ENCODE measurements around the gene SLC1A5. TPM values are rescaled to one million over a fixed set of nuclear protein-coding genes. Genes with fewer than 3 reads are reported as not detected.
A peak's percentile ranks its signal among the peaks of the same experiment; 100 is the strongest.
"Not testable (repeated sequence)": the region's sequence is repeated elsewhere in the genome, so short reads cannot be mapped to it uniquely, and the experiment has no call there.

Gene SLC1A5
- polyA plus RNA-seq, 5 donors = 67.2 to 103 (median 73.2) TPM

DNA sequence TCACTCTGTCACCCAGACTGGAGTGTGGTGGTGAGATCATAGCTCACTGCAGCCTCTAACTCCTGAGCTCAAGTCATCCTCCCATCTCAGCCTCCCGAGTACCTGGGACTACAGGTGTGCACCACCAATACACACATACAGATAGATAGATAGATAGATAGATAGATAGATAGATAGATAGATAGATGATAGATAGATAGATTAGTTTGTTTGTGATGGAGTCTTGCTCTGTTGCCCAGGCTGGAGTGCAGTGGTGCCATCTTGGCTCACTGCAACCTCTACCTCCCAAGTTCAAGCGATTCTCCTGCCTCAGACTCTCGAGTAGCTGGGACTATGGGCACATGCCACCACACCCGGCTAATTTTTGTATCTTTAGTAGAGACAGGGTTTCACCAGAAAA is 16.0 kb upstream of the SLC1A5 start:
- DNase-seq = not testable (repeated sequence)

DNA sequence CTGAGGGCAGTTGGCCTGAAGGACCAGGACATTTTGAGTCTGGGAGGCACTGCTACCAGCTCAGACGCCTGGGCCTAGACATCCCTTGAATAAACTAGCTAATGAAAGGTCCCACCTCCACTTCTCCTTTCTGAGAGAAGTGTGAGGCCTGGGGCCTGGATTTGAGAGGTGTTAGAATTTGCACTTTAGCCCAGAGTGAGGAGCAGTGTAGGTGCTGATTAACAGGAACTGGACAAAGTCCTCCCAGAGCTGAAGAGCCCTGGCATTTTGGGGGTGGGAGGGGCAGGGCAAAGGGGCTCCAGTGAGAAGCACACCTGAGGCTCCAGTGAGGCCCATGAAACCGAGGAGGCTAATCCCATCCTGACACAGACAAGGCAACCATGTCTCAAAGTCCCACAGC is 15.2 kb upstream of the SLC1A5 start:
- no peak for DNase-seq

DNA sequence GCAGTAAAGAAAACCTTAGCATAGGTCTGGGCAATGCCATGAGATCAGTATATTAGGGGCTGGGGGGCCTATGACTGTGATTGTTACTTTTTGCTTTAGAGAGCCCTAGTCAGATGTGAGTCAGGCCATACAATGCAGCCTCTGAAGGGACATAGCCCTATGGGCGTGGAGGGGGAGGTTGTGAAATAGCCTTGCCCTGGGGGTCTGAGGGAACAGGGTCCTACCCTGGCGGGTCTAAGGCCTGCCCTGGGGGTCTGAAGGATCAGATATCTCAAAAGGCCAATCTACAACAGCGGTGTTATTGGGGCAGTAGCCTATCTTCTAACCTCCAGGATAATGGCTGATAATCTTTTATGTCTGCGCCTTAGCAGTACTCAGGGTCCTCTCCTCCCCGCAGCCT is 13.8 kb upstream of the SLC1A5 start:
- DNase-seq = no peak

DNA sequence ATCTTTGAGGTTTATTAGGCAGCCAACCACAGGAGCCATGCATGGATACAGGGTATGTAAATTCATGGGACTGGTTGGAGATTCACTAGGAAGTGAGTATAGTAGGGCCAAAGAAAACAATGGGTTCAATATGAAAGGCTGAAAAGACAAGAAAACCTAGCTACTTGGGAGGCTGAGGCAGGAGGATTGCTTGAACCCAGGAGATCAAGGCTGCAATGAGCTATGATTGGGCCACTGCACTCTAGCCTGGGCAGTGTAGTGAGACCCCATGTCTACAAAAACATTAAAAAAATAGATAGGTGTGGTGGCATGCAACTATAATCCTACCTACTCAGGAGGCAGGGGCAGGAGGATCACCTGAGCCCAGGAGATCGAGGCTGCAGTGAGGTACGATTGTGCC is 10.3 kb upstream of the SLC1A5 start:
- DNase-seq = no peak

DNA sequence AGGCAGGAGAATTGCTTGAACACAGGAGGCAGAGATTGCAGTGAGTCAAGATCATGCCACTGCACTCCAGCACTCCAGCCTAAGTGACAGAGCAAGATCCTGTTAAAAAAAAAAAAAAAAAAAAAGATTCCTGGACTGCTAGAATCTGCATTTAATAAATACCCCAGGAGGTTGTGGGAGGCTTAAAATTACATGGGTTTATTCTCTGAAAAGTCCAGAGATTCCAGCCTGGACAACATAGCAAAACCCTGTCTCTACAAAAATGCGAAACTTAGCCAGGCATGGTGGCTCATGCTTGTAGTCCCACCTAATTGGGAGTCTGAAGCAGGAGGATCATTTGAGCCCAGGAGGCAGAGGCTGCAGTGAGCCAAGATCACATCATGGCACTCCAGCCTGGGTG is 9.5 kb upstream of the SLC1A5 start:
- no peak for DNase-seq

DNA sequence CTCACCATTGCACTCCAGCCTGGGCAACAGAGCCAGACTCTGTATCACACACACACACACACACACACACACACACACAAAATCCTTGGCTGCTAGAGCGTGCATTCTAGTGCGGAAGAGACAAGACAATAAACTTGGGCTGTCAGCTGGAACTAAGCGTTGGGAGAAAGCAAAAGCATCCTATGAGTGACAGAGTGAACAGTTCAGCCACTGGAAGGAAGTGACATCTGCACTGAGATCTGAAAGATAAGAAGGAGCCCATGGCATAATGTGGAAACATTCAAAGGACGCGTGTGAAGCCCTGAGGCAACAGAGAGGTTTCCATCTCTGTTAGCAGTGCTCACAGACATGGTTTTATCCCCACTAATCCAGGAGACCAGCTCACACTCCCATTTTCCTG is 3.5 kb upstream of the SLC1A5 start:
- DNase-seq = no peak

DNA sequence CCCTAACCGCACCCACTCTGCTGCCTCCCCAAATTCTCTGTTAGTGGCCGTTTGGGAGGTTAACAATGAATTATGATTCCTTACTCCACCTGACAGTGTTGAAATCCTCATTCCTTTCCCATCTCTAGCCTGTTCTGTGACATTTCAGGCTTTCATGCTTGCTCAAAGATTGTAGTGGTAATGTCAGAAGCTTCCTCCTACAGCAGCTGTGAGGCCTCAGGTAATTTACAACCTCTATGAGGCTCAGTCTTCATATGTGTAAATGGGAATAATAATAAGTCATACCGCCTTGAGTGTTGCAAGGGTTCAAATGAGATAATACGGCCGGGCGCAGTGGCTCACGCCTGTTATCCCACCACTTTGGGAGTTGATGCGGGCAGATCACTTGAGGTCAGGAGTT is 977 bp upstream of the SLC1A5 start:
- no peak for DNase-seq

DNA sequence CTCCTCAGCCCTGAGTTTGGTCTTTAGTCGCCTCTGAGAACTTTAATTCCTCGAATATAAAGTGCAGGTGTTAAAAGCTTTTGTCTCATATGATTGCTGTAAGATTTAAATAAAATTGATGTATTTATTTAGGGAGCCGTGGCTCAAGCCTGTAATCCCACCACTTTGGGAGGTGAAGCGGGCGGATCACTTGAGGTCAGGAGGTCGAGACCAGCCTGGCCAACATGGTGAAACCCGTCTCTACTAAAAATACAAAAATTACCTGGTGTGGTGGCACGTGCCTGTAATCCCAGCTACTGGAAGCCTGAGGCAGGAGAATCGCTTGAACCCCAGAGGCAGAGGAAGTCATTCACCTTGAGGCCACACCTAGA is 559 bp upstream of the SLC1A5 start:
- no peak for DNase-seq

DNA sequence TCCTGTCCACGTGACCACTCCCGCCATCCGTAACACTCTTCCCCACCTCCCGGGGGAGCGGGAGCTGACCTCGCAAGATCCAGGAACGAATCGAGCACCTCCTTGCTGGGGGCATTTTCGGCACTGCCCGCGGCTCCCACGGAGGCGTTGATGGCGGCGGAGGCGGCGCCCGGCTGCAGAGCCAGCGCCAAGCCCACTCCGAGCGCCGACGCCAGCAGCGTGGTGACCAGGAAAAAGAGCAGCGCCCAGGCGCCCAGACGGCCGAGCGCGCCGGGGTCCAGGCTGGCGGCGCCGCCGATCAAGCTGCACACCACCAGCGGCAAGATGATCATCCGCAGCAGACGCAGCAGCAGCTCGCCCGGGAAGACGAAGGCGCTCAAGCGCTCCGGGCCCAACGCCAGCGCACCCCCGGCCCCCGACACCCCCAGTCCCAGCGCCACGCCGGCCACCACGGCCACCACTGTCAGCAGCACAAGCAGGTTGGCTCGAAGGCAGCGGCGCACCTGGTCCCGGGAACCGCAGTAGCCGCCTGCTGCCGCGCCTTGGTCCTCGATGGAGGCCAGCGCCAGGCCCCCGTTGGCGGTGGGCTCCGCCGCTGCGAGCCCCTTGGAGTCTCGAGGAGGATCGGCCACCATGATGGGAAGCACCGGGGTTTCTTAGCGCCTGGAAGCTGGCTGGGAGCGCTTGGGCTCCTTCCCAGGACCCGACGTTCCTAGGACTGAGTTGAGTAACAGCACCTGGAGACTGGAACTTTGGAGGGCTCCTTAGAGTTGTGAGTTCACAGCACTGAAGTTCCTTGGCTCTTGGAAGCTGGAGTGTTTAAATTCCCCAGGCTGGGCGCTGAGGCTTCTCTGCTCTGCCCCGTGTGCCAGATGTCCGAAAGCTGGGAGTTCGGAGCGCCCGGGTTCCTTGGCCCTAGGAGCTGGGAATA is 798 bp downstream of the SLC1A5 start:
- DNase-seq = peak in 1 of 2 donors; percentile 40

DNA sequence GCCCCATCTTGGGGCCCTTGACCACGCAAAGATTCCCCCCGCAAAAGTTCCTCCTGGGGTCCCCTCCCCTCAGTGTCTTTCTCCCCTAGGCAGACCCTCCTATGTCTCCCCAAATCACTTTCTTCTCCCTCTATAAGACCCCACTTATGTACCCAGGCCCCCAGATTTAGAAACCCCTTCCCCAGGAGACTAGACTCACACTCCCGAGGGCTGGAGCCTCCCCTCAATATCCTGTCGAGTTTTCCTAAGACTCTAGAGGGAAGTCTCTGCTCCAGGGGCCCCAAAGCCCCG is 1.4 kb downstream of the SLC1A5 start:
- DNase-seq = no peak

DNA sequence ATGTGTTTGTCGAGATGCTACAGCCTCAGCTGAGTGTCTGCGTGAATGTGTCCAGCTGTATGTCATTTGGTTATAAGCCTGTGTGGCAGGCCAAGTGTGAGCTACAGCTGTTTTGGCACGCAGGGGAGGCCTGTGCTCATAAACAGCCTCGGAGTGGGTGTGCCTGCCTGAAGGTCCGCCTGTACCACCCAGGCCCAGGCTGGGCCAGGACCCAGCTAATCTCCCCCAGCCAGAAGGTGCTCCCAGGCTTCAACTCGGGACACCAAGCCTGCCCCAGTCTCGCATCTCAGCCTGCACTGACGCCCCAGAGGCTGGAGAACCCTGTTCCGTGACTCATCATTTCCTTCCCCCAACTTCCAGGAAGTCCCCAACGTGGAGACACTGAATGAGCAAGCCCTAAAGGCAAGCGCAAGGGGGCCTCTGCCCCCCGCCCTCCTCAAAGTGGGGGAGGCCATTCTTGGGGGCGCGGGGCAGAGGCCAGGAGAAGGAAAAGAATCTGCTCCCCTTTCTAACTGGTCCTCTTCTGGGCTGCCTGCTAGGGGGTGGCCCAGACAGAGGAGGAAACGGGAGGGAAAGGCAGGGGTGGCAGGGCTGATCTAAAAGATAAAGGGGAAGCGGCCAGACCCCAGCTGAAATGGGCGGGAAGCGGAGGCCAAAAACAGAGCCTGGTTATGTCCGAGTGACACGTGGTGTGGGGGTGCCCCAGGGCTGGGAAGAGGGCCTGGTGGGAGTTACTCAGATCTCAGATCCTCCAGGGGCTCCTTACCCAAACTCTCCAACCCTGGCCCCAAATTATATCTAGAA is 2.0 kb downstream of the SLC1A5 start:
- DNase-seq = peak; percentile 92 to 97

DNA sequence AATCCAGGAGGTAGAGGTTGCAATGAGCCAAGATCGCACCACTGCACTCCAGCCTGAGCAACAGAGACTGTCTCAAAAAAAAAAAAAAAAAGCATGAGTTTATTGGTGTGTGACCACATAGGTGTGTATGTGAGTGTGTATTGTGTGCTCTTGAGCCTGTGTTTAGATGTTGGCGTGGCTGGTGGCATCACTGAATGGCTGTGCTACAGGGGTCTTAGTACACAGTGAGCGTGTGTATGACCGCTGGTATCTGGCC is 2.5 kb downstream of the SLC1A5 start:
- DNase-seq = no peak

DNA sequence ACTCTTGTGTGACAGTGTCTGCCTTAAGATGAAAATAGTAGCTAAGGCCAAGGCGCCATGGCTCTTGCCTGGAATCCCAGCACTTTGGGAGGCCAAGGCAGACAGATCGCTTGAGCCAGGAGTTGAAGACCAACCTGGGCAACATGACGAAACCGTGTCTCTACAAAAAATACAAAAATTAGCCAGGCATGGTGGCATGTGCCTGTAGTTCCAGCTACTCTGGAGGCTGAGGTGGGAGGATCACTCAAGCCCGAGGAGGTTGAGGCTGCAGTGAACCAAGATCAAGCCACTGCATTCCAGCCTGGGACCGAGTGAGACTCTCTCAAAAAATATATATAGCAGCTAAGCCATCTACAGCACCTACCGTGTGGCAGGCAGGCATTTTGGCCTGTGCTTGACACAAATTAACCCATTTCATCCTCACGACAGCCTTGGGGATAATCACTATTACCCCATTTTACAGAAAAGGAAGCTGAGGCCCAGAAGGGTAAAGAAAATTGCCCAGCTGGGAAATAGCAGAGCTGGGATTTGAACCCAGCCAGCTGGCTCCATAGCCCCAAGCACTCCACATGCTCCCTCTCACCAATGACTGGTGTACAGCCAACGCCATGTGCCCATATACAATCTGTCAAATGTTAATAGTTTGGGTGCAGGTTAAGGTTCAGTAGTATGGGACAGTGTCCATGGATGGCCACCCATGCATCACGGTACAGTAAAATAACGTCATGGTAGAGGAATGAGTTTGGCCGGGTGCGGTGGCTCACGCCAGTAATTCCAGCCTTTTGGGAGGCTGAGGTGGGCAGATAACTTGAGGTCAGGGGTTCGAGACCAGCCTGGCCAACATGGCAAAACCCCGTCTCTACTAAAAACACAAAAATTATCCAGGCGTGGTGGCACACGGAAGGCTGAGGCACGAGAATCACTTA is 3.1 kb downstream of the SLC1A5 start:
- DNase-seq = no peak

DNA sequence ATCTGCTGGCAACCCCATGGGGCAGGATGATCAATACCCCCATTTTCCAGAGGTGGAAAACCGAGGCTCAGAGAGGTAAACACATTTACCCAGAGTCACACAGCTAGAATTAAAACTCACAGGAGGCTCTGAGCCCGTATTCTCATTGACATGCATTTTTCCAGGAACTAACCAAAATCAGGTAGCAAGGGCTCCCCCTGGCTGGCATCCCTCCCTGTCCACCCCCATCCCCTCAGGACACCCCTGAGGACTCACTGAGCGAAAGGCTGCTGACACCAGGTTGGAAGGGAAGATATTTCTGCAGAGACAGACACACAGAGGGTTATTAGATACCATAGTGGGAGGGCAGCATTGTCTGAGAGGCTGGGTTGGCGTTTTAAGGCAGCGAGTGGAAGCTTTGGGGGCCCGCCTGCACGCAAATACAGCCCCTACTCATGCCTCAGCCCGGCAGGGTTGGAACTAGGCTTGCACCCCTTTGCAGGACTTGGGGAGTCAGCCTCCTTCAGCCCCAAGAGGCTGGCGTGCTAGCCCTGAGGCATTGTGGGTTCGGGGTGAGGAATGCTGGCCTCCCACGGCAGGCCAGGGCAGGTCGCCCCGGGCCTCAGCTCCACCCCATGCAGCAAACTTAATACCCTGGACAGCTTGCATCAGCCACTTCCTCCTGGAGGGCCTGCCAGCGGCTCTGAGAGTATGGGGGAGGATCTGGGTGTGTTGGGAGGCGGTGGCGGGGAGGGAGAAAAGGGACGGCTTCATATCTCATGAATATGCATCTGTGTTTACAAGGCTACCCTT is 3.9 kb downstream of the SLC1A5 start:
- DNase-seq = peak in 1 of 2 donors; percentile 74

DNA sequence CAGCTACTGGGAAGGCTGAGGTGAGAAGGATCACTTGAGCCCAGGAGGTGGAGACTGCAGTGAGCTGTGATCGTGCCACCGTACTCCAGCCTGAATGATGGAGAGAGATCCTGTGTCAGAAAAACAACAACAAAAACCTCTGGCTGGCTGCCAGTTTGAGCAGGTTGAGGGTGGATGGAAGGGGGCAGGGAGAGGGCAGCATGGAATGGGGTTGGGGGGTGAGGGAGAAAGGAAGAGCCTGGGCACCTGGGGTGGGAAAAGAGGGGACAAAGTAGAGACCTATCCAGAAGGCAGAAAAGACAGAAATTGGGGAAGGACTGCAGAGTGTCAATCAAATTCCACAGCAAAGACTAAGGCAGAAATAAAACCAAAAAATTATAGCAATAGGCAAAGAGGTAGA is 4.7 kb downstream of the SLC1A5 start:
- DNase-seq = no peak

DNA sequence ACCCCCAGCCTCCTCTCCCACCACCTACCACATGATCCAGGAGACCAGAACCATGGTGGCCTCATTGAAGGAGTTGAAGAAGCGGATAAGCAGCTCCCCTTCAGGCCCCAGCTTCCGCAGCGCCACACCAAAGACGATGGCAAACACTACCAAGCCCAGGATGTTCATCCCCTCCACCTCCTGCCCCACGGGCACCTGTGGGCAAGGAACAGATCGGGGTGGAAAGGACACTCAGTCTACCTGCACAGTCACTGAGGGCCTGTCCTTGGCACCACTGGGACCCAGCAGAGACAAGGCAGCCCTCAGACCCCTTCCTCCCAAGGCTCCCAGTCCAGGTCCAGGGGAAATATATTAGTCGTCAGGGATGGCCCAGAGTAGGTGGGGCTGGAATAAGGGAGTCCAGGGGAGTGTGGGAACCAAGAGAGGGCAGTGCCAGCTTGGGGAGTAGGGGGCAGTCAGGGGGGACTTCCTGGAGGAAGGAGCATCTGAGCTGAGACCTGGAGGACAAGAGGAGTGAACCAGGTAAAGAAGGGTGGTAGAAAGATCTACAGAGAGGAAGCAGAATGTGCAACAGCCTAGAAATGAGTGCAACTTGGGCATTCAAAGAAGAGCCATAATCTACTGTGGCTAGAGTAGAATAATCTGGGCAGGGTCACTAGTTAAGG is 5.9 kb downstream of the SLC1A5 start:
- no peak for DNase-seq

DNA sequence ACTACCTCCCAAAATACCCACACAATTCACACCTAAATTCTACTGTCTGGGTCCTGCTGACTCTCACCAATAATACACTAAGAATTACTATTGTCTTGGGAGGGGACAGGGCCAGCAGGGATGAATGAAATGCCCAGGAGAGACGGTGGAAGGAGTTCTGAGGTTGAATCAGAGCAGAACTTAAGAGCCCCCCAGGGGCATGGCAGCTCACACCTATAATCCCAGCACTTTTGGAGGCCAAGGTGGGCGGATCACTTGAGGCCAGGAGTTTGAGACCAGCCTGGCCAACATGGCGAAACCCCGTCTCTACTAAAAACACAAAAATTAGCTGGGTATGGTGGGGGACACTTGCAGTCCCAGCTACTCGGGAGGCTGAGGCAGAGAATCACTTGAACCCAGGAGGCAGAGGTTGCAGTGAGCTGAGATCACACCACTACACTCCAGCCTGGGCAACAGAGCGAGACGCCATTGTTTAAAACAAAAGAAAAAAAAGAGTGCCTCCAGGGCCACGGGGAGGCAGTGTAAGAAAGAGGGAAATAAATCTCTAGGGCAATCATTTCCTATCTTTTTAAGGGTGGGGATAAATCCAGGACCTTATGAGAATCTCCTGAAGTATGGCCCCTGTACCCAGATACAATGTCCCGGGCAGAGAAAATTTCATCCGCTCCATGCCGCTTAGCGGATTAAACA is 10.3 kb downstream of the SLC1A5 start:
- not testable (repeated sequence) for DNase-seq

DNA sequence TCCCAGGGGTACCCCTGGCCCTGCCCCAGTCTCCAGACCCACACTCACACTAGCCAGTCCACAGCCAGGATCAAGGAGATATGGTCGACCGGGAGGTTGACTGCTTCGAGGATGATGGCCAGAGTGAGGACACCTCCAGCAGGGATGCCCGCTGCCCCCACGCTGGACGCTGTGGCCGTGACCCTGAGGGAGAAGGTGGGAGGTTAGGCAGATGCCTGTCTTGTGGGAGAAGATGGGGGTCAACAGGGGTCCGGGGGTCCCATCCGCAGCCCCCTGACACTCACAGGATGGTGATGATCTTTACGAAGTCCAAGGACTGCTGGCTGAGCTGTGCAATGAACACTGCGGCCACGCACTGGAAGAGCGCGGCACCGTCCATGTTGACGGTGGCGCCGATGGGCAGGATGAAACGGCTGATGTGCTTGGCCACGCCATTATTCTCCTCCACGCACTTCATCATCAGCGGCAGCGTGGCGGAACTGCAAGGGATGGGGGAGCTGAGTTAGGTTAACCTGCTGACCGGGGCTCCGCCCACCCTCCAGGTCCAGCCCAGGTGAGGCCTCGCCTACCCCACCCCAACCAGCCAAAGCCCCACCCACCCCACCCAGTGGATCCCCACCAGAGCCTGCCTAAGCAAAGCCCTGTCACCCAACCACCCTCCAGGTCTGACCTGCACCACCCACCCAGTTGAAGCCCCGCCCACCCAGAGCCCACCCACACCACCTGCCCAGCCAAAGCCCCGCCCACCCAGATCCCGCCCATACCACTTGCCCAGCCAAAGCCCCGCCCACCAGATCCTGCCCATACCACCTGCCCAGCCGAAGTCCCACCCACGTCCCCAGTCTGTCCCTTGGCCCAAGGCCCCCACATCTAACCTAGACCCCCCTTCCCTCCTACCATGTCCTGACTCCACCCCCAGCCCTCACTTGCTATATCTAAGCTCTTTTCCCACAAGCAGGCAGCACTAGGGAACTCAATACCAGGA is 11.2 kb downstream of the SLC1A5 start:
- no peak for DNase-seq

DNA sequence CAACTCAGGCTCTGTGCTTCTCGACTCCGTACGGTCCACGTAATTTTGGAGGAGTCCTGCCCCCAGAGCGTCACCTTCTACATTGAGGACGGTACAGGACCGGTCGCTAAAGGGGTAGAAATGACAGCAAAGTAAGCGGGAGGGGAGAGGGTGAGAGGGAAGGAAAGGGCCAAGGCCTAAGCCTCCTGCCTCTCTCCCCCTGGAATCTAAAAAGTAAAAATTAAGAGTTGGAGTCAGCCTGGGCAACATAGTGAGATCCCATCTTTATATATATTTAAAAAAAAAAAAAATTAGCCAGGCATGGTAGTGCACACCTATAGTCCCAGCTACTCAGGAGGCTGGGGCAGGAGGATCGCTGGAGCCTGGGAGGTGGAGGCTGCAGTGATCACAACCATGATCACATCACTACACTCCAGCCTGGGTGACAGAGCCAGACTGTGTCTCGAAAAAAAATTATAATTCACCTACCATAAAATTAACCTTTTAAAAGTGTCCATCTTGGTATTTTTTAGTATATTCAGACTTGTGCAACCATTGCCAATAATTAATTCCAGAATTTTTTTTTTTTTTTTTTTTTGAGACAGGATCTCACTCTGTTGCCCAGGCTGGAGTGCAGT is 12.6 kb downstream of the SLC1A5 start:
- no peak for DNase-seq

Data from right lung (tissue), 5 donors.